ENCODE measurements around the gene DES.

DNA sequence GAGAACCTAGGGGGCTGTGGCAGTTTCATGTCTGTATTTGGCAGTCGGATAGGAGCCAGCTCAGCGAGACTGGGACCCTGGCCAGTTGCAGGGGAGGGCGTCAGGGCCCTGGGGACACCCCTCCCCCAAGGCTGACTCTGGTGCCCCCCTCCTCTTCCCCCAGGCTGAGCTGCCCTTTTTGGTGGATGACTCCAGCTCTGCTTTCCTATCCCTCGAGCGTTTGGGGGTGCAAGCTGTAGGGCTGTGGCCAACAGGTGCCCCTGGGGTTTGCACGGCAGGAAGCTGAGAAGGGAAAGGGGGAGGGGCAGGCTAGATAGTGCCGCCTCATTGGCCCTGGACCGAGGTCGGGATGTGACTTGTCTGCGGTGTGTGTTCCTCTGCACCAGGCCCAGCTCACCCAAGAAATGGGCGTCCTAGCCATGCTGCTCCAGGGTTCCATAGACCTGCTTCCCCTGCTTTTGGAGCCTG is 42.9 kb downstream of the DES start:
- TF ChIP-seq, protein P1, sequence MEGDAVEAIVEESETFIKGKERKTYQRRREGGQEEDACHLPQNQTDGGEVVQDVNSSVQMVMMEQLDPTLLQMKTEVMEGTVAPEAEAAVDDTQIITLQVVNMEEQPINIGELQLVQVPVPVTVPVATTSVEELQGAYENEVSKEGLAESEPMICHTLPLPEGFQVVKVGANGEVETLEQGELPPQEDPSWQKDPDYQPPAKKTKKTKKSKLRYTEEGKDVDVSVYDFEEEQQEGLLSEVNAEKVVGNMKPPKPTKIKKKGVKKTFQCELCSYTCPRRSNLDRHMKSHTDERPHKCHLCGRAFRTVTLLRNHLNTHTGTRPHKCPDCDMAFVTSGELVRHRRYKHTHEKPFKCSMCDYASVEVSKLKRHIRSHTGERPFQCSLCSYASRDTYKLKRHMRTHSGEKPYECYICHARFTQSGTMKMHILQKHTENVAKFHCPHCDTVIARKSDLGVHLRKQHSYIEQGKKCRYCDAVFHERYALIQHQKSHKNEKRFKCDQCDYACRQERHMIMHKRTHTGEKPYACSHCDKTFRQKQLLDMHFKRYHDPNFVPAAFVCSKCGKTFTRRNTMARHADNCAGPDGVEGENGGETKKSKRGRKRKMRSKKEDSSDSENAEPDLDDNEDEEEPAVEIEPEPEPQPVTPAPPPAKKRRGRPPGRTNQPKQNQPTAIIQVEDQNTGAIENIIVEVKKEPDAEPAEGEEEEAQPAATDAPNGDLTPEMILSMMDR (IDR thresholded peaks at IDR 0.05): no peak
- TF ChIP-seq EZH2 (IDR thresholded peaks at IDR 0.05): no peak
